Upper lobe of left lung (tissue), 4 donors: ENCODE results near the gene BSPH1.
A peak's percentile ranks its signal among the peaks of the same experiment; 100 is the strongest.
"Not testable (repeated sequence)": the region's sequence is repeated elsewhere in the genome, so short reads cannot be mapped to it uniquely, and the experiment has no call there.

Experiments
- CTCF ChIP-seq, 6 experiments: fragments of 450-650 bp in 4 of 6; fragments of 200-600 bp in 2 of 6; sonication (generic) in 2 of 6; IDR thresholded peaks; one replicate each; pipeline ENCODE4 v1.5.1; 2016 to 2019; ENCODE audit warnings: antibody characterized with exemption in 6 of 6
- EP300 ChIP-seq, 4 donors: sonication (generic); formaldehyde crosslinking; IDR thresholded peaks; one replicate each; pipeline ENCODE4 v1.5.1; 2017; ENCODE audit warnings: antibody characterized with exemption in 4 of 4, control low read depth in 2 of 4
- POLR2A ChIP-seq, 4 donors: fragments of 450-650 bp; IDR thresholded peaks; one replicate each; pipeline ENCODE4 v1.5.1; 2016 to 2017; ENCODE audit warnings: antibody characterized with exemption in 4 of 4, mild to moderate bottlenecking in 2 of 4
- POLR2AphosphoS5 ChIP-seq, 2 donors: sonication (generic); formaldehyde crosslinking; IDR thresholded peaks; one replicate each; pipeline ENCODE4 v1.5.1; 2017; ENCODE audit warnings: antibody characterized with exemption in 2 of 2

GRCh38 chr19:47920107-47920506 is 71.9 kb downstream of the BSPH1 start:
- peak in 4 of 6 experiments; percentile 11 to 78 (median 48) for TF ChIP-seq CTCF (IDR thresholded peaks at IDR 0.05)
- not testable (repeated sequence) for TF ChIP-seq POLR2A, EP300, POLR2AphosphoS5 (IDR thresholded peaks at IDR 0.05)
